K562 (cell line): ENCODE measurements around the gene ZMAT2. TPM values are rescaled to one million over a fixed set of nuclear protein-coding genes. Genes with fewer than 3 reads are reported as not detected.

ENCODE experiments used
- ARID1B ChIP-seq: fragments of 450-650 bp; IDR thresholded peaks from 2 replicates; pipeline ENCODE4 v1.6.1; 2016; ENCODE audit warnings: antibody characterized with exemption, mild to moderate bottlenecking, inconsistent platforms
- FOXP4 ChIP-seq: sonication (generic); formaldehyde crosslinking; IDR thresholded peaks from 2 replicates; pipeline ENCODE4 v1.8.0; 2022; ENCODE audit warnings: mild to moderate bottlenecking, missing genetic modification reagents, borderline replicate concordance
- HDAC1 ChIP-seq, 2 experiments: fragments of 450-650 bp; IDR thresholded peaks; 2 replicates each; pipeline ENCODE4 v1.6.1; 2016 to 2017; ENCODE audit warnings: inconsistent platforms in 1 of 2, mild to moderate bottlenecking in 1 of 2, moderate library complexity in 1 of 2
- KLF6 ChIP-seq: fragments of 250-450 bp; sonication (Bioruptor Pico); IDR thresholded peaks from 2 replicates; pipeline ENCODE4 v1.4.0; 2020; ENCODE audit warnings: mild to moderate bottlenecking, moderate library complexity, borderline replicate concordance
- NR2C1 ChIP-seq, 2 experiments: fragments of 450-650 bp; IDR thresholded peaks; 2 replicates each; pipeline ENCODE4 v1.6.1; 2017; ENCODE audit warnings: mild to moderate bottlenecking in 2 of 2, antibody characterized with exemption in 1 of 2, inconsistent platforms in 1 of 2, missing compliant biosample characterization in 1 of 2, missing genetic modification characterization in 1 of 2
- THAP12 ChIP-seq: fragments of 250-450 bp; sonication (Bioruptor Pico); IDR thresholded peaks from 2 replicates; pipeline ENCODE4 v1.9.0; 2021; ENCODE audit warnings: mild to moderate bottlenecking, inconsistent platforms
- ZNF212 ChIP-seq: fragments of 450-650 bp; formaldehyde crosslinking; IDR thresholded peaks from 2 replicates; pipeline ENCODE4 v1.4.0; 2020; ENCODE audit warnings: mild to moderate bottlenecking
- ZNF318 ChIP-seq, 2 experiments: fragments of 450-650 bp; IDR thresholded peaks; 2 replicates each; pipeline ENCODE4 v1.6.1; 2016; ENCODE audit warnings: mild to moderate bottlenecking in 2 of 2, borderline replicate concordance in 1 of 2, low read depth in 1 of 2, moderate library complexity in 1 of 2
- polyA plus RNA-seq, 8 experiments: library from polyadenylated mRNA; depleted of rRNA in 4 of 8; stranded (reverse) in 5 of 8; unstranded in 3 of 8; fragments of >200 nt; fragmentation: Nextera tagmentation in 2 of 8; fragmentation: Illumina TruSeq in 1 of 8; extraction: Ambion mirVana in 2 of 8; extraction: Trizol in 1 of 8; gene quantifications; 2 replicates each; pipeline versions ENCODE4 v1.2.1 to v1.2.3, GENCODE V29; 2011 to 2014; ENCODE audit warnings: inconsistent platforms in 1 of 8, missing spikeins in 1 of 8
- total RNA-seq, 7 experiments: library from RNA; depleted of rRNA in 6 of 7; stranded (reverse); fragments of >200 nt in 6 of 7; fragmentation: Illumina TruSeq in 2 of 7; extraction: Trizol in 2 of 7; gene quantifications; 2 replicates each; pipeline versions ENCODE4 v1.2.1 to v1.2.3, GENCODE V29; 2011 to 2021; ENCODE audit warnings: low replicate concordance in 1 of 7
- TF ChIP-seq, protein P1 (sequence below): fragments of 250-450 bp; sonication (Bioruptor Pico); IDR thresholded peaks from 2 replicates; pipeline ENCODE4 v1.8.0; 2021; ENCODE audit warnings: moderate library complexity, mild to moderate bottlenecking, inconsistent platforms
- TF ChIP-seq, protein P2 (sequence below): fragments of 450-650 bp; IDR thresholded peaks from 2 replicates; pipeline ENCODE4 v1.6.1; 2016; ENCODE audit warnings: antibody characterized with exemption

The ZMAT2 gene
- total and polyA plus RNA-seq, 9 of the 15 experiments (the other 6 are each of a cell fraction or from before 2014, with no cell fraction given) = 44.2 to 101 (median 69.2) TPM

DNA sequence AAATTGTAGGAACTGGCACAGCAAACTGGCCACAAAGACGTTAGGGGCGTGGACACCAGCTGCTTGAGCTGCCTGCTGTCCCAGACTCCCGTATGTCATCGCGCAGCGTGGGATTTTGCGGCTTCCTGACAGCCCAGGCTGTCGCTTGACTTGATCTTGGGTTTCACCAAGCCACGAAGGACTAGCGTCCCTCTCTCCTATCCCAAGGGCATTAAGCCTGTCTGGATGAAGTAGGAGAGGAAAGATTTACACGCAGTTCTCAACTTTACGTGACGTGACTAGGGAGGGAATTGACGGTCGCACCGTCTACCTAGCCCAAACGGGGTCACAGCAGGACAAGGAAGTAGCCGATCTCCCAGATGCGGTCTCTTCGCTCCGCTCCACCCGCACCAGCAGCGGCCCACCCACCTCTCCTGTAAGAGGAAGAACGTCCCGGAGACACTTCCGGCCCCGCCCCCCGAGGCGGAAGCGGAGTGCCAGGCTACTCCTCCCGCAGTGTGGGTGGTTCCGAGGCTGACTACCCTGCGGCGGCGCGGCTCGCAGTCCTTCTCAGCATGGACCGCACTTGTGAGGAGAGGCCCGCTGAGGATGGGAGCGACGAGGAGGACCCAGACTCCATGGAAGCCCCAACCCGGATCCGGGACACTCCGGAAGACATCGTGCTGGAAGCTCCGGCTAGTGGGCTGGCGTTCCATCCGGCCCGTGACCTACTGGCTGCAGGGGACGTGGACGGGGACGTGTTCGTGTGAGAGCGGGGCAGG, 35.7 kb upstream of the ZMAT2 start, which contains the start of gene WDR55 (continued):
- TF ChIP-seq ZNF318 (IDR thresholded peaks at IDR 0.05; ENCODE audit: borderline replicate concordance in 1 of 2, low read depth in 1 of 2) = peak in 1 of 2 experiments; percentile 62; a peak in 1 of 4 replicates
- peak; percentile 71; the same call in 1 of the 2 replicates for TF ChIP-seq NR2C1 (IDR thresholded peaks at IDR 0.05)
- TF ChIP-seq NR2C1 (tag; IDR thresholded peaks at IDR 0.05) = peak; percentile 58
- TF ChIP-seq ARID1B = peak; percentile 51
- TF ChIP-seq THAP12 (CRISPR knock-in tag) = peak; percentile 61
- no peak for TF ChIP-seq FOXP4
- TF ChIP-seq, protein P1, sequence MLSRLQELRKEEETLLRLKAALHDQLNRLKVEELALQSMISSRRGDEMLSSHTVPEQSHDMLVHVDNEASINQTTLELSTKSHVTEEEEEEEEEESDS = no peak
- no peak for TF ChIP-seq KLF6 (CRISPR knock-in tag)
- TF ChIP-seq, protein P2, sequence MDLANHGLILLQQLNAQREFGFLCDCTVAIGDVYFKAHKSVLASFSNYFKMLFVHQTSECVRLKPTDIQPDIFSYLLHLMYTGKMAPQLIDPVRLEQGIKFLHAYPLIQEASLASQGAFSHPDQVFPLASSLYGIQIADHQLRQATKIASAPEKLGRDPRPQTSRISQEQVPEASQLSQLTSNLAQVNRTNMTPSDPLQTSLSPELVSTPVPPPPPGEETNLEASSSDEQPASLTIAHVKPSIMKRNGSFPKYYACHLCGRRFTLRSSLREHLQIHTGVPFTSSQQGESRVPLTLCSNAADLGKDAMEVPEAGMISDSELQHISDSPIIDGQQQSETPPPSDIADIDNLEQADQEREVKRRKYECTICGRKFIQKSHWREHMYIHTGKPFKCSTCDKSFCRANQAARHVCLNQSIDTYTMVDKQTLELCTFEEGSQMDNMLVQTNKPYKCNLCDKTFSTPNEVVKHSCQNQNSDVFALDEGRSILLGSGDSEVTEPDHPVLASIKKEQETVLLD = peak; percentile 16; the same call in 1 of the 2 replicates
- peak; percentile 55; the same call in 1 of the 2 replicates for TF ChIP-seq ZNF212 (CRISPR knock-in tag)
- peak in 1 of 2 experiments; percentile 92; a peak in 2 of 4 replicates for TF ChIP-seq HDAC1 (IDR thresholded peaks at IDR 0.05)
